GM13976 (cell line): Measurements from ENCODE around the gene KIRREL3.

ENCODE experiments used
- DNase-seq: peaks from one replicate; pipeline ENCODE4 v3.0.0; 2012; ENCODE audit warnings: low spot score
- in situ Hi-C: fragments of 300-500 bp; cut with MboI; formaldehyde crosslinking; loops from one replicate; pipeline ENCODE4 v1.12.0; 2022; ENCODE audit warnings: low sequenced_read_pairs, mixed read lengths, inconsistent platforms; ENCODE audit not compliant: unreplicated experiment
- TF ChIP-seq, protein P1 (sequence below): IDR thresholded peaks from 2 replicates; pipeline ENCODE4 v1.5.1; 2012; ENCODE audit warnings: borderline replicate concordance, mild to moderate bottlenecking; ENCODE audit not compliant: insufficient read depth; ENCODE audit errors: extremely low read depth, missing control alignments, control extremely low read depth

KIRREL3 gene

DNA sequence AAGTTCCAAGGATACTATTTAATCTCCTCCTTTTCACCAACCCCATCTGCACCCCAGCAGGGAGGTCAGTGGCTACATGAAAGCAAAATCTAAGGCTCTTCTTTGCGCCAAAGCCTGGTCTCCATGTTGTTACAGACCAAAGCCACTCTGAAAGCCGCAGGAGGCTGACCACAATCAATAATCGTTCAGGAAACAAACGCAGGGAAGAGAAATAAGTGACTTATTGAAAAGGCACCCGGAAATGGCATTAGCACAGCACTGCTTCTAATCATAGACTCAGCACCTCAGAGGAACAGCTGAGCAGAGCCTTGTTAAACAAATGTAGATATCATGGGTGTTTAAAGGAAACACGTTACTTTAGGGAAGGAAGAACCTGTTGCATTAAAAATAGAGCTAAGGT lies 183.9 kb downstream of the KIRREL3 start:
- in situ Hi-C loops: no loop called here
- no peak for DNase-seq
- TF ChIP-seq, protein P1, sequence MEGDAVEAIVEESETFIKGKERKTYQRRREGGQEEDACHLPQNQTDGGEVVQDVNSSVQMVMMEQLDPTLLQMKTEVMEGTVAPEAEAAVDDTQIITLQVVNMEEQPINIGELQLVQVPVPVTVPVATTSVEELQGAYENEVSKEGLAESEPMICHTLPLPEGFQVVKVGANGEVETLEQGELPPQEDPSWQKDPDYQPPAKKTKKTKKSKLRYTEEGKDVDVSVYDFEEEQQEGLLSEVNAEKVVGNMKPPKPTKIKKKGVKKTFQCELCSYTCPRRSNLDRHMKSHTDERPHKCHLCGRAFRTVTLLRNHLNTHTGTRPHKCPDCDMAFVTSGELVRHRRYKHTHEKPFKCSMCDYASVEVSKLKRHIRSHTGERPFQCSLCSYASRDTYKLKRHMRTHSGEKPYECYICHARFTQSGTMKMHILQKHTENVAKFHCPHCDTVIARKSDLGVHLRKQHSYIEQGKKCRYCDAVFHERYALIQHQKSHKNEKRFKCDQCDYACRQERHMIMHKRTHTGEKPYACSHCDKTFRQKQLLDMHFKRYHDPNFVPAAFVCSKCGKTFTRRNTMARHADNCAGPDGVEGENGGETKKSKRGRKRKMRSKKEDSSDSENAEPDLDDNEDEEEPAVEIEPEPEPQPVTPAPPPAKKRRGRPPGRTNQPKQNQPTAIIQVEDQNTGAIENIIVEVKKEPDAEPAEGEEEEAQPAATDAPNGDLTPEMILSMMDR: no peak

DNA sequence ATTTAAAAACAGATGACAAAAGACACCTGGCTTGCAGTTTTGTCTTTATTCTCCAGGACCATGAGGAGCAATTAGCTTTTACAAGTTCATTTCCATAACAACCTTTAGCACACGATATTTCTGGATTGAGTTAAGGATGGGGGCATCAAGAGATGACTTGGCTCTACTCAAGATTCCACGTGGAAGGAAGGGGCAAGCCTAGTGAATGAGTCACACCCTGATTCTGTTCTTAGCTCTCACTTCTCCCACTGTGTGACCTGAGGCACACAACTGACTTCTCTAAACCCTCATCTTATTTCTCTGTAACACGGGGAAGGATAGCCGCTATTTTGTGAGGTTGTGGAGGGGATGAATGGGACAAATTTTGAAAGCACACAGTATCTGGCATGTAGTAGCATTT lies 185.5 kb downstream of the KIRREL3 start:
- in situ Hi-C loops: no loop called here
- no peak for DNase-seq
- TF ChIP-seq, protein P1: no peak

DNA sequence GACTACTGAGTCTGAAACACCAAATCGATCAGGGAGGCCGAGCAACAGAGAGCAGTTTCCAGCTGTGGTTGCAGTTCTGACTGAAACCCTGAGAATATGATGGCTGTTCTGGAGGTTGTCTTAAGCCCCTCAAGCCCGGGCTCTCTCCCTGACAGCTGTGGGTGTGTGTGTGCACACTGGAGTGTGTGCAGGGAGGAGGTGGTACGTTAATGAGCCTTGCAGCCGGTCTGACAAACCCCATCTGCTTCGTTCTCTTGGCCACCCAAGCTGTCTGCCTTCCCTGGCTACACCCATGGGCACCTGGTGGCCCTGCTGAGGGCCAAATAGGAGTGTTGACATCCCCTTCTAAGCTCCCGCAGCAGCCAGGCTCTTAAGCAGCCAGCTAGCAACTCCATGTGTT lies 189.8 kb downstream of the KIRREL3 start:
- TF ChIP-seq, protein P1: no peak
- no peak for DNase-seq
- in situ Hi-C loops: no loop called here

DNA sequence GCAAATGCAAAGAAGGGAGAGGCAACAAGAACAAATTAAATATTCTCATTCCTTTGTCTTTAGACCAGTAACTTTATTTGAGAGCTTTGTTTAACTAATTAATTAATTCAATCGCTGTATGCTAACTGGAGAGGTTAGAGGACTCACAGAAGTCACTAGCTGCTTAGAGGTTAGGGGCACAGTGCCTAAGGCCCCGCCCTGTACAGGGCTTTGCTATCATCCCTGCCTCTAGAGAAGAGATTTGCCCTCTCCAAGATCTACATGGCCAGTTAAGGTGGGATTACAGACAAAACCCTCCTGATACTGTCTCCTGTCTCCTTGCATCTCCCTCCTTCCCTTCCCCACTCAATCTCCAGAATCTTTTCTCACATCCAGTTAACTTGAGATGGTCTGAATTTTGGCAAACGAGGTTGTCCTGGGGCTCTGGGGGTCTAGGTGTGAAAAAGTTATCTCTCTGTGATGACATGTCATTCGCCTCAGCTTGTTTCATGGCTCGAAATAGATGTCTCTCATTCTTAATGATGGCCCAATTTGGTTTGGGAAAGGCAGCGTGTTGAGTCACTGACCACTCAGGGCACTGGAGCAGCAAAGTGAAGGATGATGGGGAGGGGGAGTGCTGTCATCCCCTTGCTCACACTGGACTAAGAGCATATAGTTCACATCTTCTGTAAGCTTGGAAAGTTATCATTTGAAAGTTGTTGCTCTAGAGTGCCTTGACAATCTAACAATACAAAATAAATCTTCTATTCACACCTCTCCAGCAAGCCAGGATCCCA lies 190.9 kb downstream of the KIRREL3 start:
- DNase-seq: no peak
- TF ChIP-seq, protein P1: no peak
- in situ Hi-C loops: no loop called here

DNA sequence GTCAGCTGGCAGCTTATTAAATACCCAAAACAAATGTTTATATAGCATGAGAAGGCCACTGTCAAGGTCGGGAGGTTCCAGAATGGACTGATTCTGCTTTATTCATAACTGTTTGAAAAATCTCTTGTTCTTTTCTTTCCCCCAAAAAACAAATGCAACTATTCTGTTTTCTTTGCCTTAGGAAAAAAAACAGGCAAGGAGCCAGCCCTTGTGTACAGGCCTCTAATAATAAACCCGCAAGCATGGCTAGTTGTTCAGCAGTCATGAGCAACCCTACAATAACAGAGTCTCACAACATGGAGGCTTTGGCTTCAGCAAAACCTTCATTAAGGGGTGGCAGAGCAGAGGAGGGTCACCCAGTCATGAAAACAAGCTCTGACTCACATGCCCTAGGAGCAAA lies 191.7 kb downstream of the KIRREL3 start:
- in situ Hi-C loops: no loop called here
- no peak for DNase-seq
- TF ChIP-seq, protein P1: no peak

DNA sequence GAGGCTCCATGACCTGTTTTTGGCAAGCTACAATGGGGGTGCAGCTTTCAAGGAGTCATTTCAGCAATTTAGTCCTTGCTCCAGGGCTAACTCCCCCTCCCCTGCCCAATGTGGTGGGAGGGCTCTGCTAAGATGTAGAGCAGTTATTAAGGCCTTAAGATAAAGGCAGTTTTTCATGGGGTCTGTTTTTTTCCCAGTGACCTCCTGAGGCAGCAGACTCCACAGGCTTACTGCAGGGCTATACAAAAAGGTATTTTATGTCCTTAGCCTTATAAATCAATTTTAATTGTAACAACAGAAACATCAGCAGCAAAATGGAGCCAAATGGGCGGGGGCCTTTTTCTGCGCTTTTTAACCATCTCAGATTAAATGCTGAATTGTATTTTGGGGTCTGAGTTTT lies 192.3 kb downstream of the KIRREL3 start:
- TF ChIP-seq, protein P1: no peak
- in situ Hi-C loops: no loop called here
- no peak for DNase-seq
